Measurements from ENCODE around the gene COX7A2.

COX7A2 gene

DNA sequence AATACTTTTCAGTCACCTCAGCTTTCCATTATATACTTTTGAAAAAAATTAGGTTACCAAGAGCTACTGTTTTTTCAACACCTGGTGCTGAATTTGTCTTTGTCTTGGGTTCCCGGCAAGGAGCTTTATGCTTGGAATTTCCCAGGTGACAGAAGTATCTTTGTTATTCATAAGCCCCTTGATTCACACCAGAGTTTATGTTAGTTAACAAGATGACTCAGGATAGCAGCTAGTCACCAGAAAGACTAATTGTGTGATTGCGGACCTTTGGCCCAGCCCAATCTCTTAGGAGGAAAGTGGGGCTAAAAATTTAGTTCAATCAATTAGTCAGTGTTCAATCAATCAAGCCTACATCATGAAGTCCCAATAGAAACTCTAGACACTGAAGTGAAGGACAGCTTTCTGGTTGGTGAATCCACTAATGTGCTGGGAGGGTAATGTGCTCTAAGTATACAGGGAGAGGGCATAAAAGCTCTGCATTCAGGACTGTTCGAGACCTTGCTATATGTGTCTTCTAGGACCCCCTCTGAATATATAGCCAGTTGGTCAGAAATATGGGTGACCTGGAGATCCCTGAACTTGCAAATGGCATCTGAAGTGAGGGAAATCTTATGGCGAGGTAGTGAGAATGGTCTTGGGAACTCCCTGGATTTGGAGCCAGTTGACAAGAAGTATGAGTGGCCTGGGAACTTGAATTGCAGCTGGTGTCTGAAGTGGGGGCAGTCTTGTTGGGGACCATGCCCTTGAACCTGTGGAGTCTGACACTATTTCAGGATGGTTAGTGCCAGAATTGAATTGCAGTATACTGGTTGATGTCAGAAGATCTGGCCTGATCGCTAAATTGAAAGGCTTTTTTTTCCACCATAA lies 24.8 kb upstream of the COX7A2 start:
- DNase-seq (ENCODE audit: low read depth in 3 of 3), result no peak

- no peak for DNase-seq (ENCODE audit: low read depth in 3 of 3)
These were observed 23.9 kb upstream of the COX7A2 start for GRCh38 chr6:75267461-75267860.

DNA sequence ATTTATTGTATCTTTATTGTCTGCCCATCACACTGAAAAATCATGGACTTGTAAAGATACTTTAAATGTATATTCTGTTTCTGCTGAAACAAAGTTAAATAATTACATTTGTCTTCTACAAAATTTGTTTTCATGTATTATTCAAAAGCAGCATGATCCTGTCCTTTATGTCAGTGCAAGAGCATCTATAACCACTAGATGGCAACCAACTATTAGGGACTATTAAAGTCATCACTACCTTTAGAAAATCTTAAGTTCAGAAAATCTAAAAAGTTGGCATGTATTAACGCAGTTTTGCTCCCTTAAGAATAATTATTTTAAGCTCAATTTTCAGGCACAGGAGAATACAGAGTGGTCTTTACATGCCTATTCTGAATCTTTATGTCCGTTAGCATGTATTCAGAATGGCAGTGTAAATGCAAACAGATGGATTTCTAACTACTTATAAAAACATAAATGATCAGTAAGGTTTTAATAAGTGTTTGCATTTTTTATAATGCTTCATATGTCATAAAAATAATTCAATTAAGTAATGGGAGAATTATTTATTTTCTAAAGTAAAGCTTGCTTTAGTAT lies 23.2 kb upstream of the COX7A2 start:
- DNase-seq (ENCODE audit: low read depth in 3 of 3), result no peak

DNA sequence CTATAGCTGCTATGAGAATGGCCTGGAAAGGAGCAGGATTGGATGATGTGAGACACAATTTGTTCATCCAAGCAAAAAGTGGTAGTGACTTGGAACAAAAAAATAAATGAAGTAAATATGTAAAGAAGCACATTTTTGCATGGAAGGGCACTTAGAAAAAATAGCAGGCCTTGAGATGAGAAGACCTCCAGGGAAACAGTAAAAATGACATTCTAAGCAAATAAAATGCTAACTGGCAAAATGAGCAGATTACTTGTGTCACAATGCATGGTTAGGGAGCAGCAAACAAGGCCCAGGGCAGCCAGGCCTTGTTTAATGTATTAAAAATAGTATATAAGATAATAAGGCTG lies 19.8 kb upstream of the COX7A2 start:
- no peak for DNase-seq (ENCODE audit: low read depth in 3 of 3)

GRCh38 chr6:75262716-75263400 lies 19.3 kb upstream of the COX7A2 start:
- DNase-seq (ENCODE audit: low read depth in 3 of 3), result no peak

GRCh38 chr6:75261299-75261698 lies 17.7 kb upstream of the COX7A2 start:
- no peak for DNase-seq (ENCODE audit: low read depth in 3 of 3)

DNA sequence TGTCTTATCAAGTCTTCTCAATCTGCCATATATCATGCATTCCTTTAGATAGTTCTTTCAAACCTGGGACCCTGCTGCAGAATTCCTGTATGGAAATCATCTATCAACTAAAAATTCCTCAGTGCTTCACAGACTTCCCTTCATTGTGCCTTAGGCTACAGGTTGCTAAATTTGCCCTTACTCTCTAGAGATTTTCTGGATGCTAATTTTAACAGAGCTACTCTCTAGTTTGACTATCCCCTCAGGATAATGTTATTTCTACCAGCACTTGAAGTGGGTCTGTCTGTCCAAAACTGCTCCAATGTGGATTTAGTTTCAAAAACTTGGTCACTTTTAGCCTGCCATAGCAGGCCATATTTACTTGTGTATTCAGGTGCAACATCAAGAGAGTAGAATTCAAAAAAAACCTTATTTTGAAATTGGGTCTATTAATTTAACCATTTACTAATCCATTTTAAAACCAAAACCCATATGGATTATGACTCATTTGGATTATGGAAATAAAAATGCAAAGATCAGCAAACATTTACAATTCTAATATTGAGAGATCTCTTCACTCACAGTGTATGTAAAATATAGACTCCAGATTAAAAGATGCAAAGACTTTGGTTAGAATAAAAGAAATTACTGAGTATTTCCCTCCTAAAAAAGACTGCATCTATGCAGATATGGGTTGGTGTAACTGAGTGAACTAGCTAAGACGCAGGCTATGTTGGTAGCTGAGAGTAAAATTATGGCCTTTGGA lies 13.9 kb upstream of the COX7A2 start:
- DNase-seq (ENCODE audit: low read depth in 3 of 3), result no peak

DNA sequence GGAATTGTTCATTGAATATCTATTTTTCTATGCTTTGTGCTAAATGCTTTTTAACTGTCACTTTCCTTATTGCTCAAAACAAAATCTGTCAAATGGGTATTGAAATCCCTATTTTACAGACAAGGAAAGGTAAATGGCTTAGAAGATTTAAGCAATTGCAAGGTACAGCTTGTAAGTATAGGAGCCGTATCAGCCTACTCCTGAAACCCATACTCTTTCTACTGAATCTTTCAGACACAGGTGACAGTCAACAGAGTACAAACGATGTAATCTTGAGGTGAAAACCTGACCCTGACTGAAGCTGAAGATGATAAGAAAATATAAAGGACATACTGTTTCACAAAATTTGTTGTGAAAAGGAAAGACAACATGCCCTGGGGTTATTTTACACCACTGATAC lies 7.0 kb upstream of the COX7A2 start:
- DNase-seq (ENCODE audit: low read depth in 3 of 3), result no peak

- no peak for DNase-seq (ENCODE audit: low read depth in 3 of 3)
These were observed 6.2 kb upstream of the COX7A2 start for GRCh38 chr6:75249837-75250236.

DNA sequence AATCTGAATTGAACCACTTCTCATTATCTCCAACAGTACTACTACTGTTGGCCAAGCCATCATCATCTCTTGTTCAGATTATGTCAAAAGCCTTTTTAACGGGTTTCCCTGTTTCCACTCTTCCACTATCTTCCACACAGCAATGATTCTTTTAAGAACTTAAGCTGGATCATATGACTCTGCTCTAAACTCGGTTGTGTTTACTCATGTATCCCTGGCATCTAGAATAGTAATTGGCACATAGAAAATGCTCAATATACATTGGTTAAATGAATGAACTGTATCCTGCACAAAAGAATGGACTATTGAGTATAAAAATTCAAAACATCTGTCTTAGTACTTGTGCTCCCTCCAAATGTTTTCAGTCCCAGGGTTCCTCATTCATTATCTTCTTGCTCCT lies 2.8 kb upstream of the COX7A2 start:
- no peak for DNase-seq (ENCODE audit: low read depth in 3 of 3)

DNA sequence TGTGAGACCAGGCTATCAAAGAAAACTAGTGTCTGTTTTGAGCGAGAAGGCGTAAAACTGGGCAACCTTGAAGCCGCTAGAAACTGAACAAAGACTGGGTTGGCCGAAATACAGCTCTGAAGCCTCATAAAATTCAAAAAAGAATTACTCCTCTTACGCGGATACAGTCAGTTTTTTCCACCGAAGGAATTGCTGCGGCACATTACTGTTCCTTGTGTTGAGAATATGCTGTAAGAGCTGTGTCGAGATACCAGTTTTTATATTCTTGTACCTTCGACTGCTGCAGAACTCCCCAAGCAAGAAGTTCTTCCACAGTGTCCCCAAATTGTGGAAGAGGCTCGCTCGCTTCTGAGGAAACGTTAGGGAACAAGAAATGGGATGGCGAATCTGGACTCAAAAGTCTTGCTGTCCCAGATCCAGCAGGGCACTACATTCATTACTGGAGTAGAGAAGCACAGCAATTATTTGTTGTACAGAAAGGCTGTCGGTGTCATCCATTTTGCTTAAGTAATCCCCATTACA lies 523 bp upstream of the COX7A2 start:
- DNase-seq (ENCODE audit: low read depth in 3 of 3), result no peak

DNA sequence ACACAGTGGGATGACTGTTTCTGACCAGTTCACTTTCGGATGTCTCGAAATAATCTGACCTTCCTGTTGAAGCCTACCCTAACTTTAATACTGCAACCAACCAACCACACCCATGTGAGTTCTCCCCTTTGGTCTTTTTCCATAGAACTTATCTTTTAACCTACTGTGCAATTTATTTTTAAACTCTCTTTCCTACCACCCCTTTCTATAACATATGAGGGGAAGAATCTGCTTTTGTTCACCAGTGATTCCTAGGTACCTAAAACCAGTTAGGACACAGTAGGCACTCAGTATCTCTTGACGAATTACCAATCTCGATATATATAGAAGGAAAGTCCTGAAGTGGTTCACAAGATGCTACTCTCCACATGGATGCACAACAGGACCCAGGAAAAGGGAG lies 7.0 kb downstream of the COX7A2 start:
- no peak for DNase-seq (ENCODE audit: low read depth in 3 of 3)

GRCh38 chr6:75235271-75235670 lies 8.3 kb downstream of the COX7A2 start:
- no peak for DNase-seq (ENCODE audit: low read depth in 3 of 3)

- no peak for DNase-seq (ENCODE audit: low read depth in 3 of 3)
These were observed 9.3 kb downstream of the COX7A2 start for GRCh38 chr6:75234126-75234865.

DNA sequence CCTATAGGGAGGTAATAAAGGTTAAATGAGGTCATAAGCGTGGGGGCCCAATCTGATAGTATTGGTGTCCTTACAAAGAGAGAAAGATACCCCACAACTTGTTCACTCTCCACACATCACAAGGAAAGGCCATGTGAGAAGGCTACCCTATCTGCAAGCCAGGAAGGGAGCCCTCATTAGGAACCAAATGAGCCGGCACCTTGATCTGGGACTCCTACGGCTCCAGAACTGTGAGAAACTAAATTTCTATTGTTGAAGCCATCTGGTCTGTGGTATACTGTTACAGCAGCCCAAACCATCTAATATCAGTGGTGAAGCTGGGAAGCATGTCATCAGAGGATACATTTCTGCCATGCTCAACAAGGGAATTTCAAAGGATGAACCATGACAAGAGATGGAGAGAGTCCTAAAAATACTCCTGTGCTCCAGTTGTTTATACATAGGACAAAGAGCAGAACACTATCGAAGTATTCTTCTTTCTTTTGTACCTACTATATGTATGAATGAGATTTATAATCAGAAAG lies 10.4 kb downstream of the COX7A2 start:
- no peak for DNase-seq (ENCODE audit: low read depth in 3 of 3)

DNA sequence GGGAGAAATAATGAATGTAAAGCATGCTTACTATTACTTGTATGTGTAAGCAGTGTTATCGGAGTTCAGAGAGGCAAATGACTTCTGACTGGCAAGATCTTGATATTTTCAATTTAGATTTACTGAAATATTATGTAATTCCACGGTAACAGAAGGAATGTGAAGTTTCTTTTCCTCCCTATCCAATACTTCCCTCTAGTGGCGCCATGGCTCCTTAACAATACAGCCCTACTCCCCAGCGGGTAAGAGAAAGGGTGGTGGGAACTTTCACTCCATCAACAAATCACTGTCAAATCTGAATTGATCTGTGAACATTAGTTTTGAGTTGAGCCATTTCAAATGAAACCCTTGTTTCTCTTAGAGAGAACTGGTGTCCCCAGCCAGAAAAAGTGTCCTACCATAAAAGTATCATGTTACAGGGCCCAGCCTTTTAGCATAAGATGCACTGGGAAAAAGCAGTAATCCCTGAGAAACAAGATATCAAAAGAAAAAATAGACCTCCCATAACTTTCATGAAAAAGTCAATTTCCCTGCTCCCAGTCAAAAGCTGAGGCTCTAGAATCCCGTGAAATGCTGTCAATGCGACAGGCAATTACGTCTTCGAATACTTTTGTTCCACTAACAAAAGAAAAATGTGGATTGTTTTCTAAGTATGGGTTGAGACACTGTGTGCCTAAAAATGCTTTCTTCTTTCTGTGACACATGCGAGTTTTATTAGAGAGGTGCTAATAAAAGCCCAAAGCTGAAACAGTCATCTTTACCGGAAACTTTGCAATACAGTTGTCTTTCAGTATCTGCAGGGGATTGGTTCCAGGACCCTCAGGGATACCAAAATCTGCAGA lies 12.9 kb downstream of the COX7A2 start:
- DNase-seq (ENCODE audit: low read depth in 3 of 3), result no peak

DNA sequence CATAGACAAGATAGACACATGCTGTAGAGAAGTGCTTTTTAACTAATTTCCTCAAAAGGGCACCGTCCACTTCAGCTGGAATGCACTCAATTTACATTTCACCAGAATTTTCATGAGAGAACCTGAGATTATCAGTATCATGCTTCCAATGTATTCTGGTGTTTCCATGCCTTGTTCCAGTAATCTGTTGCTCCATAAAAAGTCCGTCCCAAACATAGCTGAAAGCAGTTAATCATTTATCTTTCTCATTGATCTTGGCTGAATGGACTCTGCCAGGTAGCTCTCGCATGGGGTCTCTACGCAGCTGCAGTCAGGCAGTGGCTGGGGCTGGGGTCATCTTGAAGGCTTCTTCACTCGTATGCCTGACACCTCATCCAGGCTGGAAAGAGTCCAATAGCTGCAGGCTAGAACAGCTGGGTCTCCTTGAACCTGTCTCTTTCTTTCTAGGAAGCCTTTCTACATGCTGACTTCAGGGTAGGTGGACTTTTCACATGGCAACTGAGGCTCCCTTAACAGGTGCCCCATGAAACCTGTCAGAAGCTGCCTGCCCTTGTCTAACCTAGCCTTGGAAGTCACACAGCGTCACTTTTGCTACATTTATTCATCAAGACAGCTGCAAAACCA lies 19.2 kb downstream of the COX7A2 start:
- no peak for DNase-seq (ENCODE audit: low read depth in 3 of 3)

DNA sequence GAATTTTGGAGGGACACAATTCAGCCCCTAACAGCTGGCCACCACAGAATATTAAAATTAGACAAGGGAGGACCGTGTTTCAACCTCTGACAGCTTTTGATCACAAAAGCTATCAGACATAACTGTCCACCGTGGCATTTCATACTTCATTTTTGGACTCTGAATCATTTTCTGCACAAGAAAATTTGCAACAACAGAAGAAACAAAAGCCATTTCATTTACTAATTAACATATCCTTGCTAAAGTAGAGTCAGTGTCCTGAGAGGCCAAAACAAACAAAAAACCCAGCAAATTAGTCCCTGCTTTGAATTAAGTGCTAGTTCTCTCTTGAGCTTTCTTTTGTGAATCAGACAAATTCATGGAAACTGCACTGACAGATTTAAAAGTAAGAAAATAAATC lies 20.2 kb downstream of the COX7A2 start:
- no peak for DNase-seq (ENCODE audit: low read depth in 3 of 3)

- DNase-seq (ENCODE audit: low read depth in 3 of 3), result no peak
These were observed 21.3 kb downstream of the COX7A2 start for GRCh38 chr6:75222261-75222660.

DNA sequence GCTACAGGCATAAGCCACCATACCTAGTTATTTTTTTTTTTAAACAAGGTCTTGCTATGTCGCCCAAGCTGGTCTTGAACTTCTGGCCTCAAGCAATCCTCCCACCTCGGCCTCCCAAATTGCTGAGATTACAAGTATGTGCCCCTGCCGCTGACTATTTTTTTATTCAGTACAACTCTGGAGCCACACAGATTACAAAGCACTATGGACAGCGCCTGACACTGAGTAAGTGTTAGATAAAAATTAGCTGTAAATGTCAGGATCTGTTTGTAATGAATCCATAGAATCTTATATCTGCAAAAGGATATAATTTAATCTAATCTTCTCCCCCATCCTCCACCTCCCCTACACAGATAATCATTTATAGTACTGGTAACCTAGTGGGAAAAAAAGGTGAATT lies 22.5 kb downstream of the COX7A2 start:
- no peak for DNase-seq (ENCODE audit: low read depth in 3 of 3)

Measured in stimulated activated CD4-positive, alpha-beta T cell treated with anti-CD3 and anti-CD28 coated beads, TNF-alpha, amount 100 ng/mL, for 4 hours (primary cell).